CD4-positive, alpha-beta memory T cell (primary cell): ENCODE data around the gene ZSCAN30. TPM values are rescaled to one million over a fixed set of nuclear protein-coding genes. Genes with fewer than 3 reads are reported as not detected.

Source experiments
- CTCF ChIA-PET: fragments of 350-600 bp; sonication (Branson Sonifier 250); formaldehyde crosslinking; loops from one replicate; lab custom pipeline; 2021; ENCODE audit warnings: inconsistent platforms; ENCODE audit not compliant: partially characterized antibody; lab: Charles Lee
- POLR2A ChIA-PET: fragments of 350-600 bp; sonication (Branson Sonifier 250); formaldehyde crosslinking; loops from one replicate; lab custom pipeline; 2021; ENCODE audit not compliant: partially characterized antibody; lab: Charles Lee
- DNase-seq, 5 donors: peaks; one replicate each; pipeline versions ENCODE4 v3.0.0 to v3.0.0-alpha.2; 2020 to 2022; ENCODE audit warnings: mixed read lengths in 1 of 5
- H3K27ac ChIP-seq: one replicate; pipeline ENCODE4 v1.7.0; 2013; ENCODE audit warnings: low read depth, low read length
- H3K27me3 ChIP-seq: 2 replicates; pipeline ENCODE4 v1.7.0; 2013; ENCODE audit warnings: mild to moderate bottlenecking, low read length, moderate library complexity; ENCODE audit not compliant: insufficient read depth
- H3K36me3 ChIP-seq: 2 replicates; pipeline ENCODE4 v1.7.0; 2013; ENCODE audit warnings: mild to moderate bottlenecking, low read length, moderate library complexity; ENCODE audit not compliant: insufficient read depth
- H3K4me1 ChIP-seq: 2 replicates; pipeline ENCODE4 v1.7.0; 2013; ENCODE audit warnings: mild to moderate bottlenecking, low read length, moderate library complexity; ENCODE audit not compliant: insufficient read depth
- H3K4me3 ChIP-seq, 2 donors: one replicate each; pipeline ENCODE4 v1.7.0; 2013; ENCODE audit warnings: low read length in 2 of 2, mild to moderate bottlenecking in 1 of 2
- H3K9me3 ChIP-seq, 2 donors: one replicate each; pipeline ENCODE4 v1.7.0; 2013; ENCODE audit warnings: low read length in 2 of 2, control low read depth in 1 of 2; ENCODE audit not compliant: control insufficient read depth in 1 of 2
- H3K27ac Mint-ChIP-seq, 7 donors: one replicate each; pipeline ENCODE4 v1.8.0; 2020 to 2021; ENCODE audit warnings: mixed read lengths in 7 of 7, mild to moderate bottlenecking in 6 of 7, inconsistent platforms in 3 of 7, moderate library complexity in 3 of 7
- H3K27me3 Mint-ChIP-seq, 2 donors: one replicate each; pipeline ENCODE4 v1.8.0; 2020 to 2021; ENCODE audit warnings: mixed read lengths in 2 of 2
- H3K36me3 Mint-ChIP-seq, 2 donors: one replicate each; pipeline ENCODE4 v1.8.0; 2020 to 2021; ENCODE audit warnings: mixed read lengths in 2 of 2, inconsistent platforms in 1 of 2, mild to moderate bottlenecking in 1 of 2
- H3K4me1 Mint-ChIP-seq, 4 donors: one replicate each; pipeline ENCODE4 v1.8.0; 2020 to 2021; ENCODE audit warnings: mixed read lengths in 4 of 4, mild to moderate bottlenecking in 1 of 4
- H3K4me3 Mint-ChIP-seq, 8 donors: one replicate each; pipeline ENCODE4 v1.8.0; 2020 to 2021; ENCODE audit warnings: mixed read lengths in 8 of 8, mild to moderate bottlenecking in 7 of 8, moderate library complexity in 6 of 8, inconsistent platforms in 3 of 8
- H3K9me3 Mint-ChIP-seq, 8 donors: one replicate each; pipeline ENCODE4 v1.8.0; 2020 to 2021; ENCODE audit warnings: mixed read lengths in 8 of 8, mild to moderate bottlenecking in 5 of 8, inconsistent platforms in 3 of 8, moderate library complexity in 1 of 8
- intact Hi-C: fragments of 100-400 bp; cut with micrococcal nuclease; formaldehyde crosslinking; loops from one replicate; pipeline ENCODE4 v1.15.1; 2023
- polyA plus RNA-seq, 2 donors: library from polyadenylated mRNA; unstranded; fragments of 300-500 nt; fragmentation: Illumina TruSeq; gene quantifications; one replicate each; pipeline ENCODE4 v1.2.3, GENCODE V29; 2021
- total RNA-seq, 2 experiments: library from RNA; stranded (reverse); gene quantifications; one replicate each; pipeline ENCODE4 v1.2.3, GENCODE V29; 2021

Gene ZSCAN30
- total and polyA plus RNA-seq, 4 experiments from 2014 or later = 2.6 to 18.4 (median 11.3) TPM

- Mint-ChIP-seq H3K36me3 (peaks cover 0 to 5% of the 10 kb centered on the region in 2 donors), H3K27ac (peak overlapping the region; percentile 43 to 98 (median 86)), H3K9me3 (peaks cover 0 to 3% (median 0%) of the 10 kb centered on the region in 8 donors), H3K4me3 (peak overlapping the region; percentile 93 to 99 (median 96)), H3K4me1 (peaks cover 17 to 30% (median 25%) of the 10 kb centered on the region in 4 donors), H3K27me3 (no peaks in the 10 kb centered on the region)
- H3K9me3 ChIP-seq = no peaks in the 10 kb centered on the region
- intact Hi-C loops = loop anchor here (1.0 kb wide), 3 partner anchors 22 to 76 kb away; partner anchors contain the start of genes ZNF24 and ZSCAN30
- no peaks in the 10 kb centered on the region for H3K36me3 ChIP-seq
- peak overlapping the region; percentile 24 to 71 for H3K4me3 ChIP-seq
- ChIA-PET CTCF (interaction anchor here (0.7 to 5.0 kb wide), 6 partner anchors 21 to 241 kb away, joined by 3 to 21 read pairs (median 5); partner anchors contain the start of genes ZNF397 and ZSCAN30), POLR2A (interaction anchor here (1.0 to 4.2 kb wide), 9 partner anchors 14 to 314 kb away, joined by 5 to 59 read pairs (median 8); partner anchors contain the start of genes INO80C, ZNF24, ZNF396 and ZNF397)
- no peaks in the 10 kb centered on the region for H3K27me3 ChIP-seq
- peaks cover 10% of the 10 kb centered on the region for H3K4me1 ChIP-seq
- H3K27ac ChIP-seq = no peak overlapping the region
- DNase-seq = peak in 3 of 5 donors; percentile 5 to 42 (median 17)
Measured at GRCh38 chr18:35267809-35268208, 22.2 kb downstream of the ZSCAN30 start.

- Mint-ChIP-seq H3K27ac (peak overlapping the region; percentile 83 to 98 (median 96)), H3K4me1 (peaks cover 17 to 30% (median 25%) of the 10 kb centered on the region in 4 donors), H3K9me3 (peaks cover 0 to 3% (median 0%) of the 10 kb centered on the region in 8 donors), H3K27me3 (no peaks in the 10 kb centered on the region), H3K36me3 (peaks cover 0 to 8% of the 10 kb centered on the region in 2 donors), H3K4me3 (peak overlapping the region; percentile 93 to 99 (median 96))
- Histone ChIP-seq H3K36me3 (no peaks in the 10 kb centered on the region), H3K27ac (peak overlapping the region; percentile 62), H3K27me3 (no peaks in the 10 kb centered on the region), H3K9me3 (no peaks in the 10 kb centered on the region), H3K4me1 (peaks cover 10% of the 10 kb centered on the region), H3K4me3 (peak overlapping the region; percentile 23 to 78)
- peak; percentile 49 to 69 (median 51) for DNase-seq
- ChIA-PET CTCF (interaction anchor here (1.2 to 5.0 kb wide), 6 partner anchors 22 to 240 kb away, joined by 3 to 21 read pairs (median 5); partner anchors contain the start of genes INO80C, ZNF397 and ZSCAN30), POLR2A (interaction anchor here (0.6 to 4.2 kb wide), 14 partner anchors 10 to 696 kb away, joined by 3 to 59 read pairs (median 6); partner anchors contain the start of genes INO80C, ZNF24, ZNF396 and ZNF397)
- intact Hi-C loops = loop anchor here (1.0 kb wide), 3 partner anchors 23 to 77 kb away; partner anchors contain the start of genes ZNF24 and ZSCAN30
Measured at GRCh38 chr18:35267161-35267651, 22.8 kb downstream of the ZSCAN30 start.

GRCh38 chr18:35264409-35264808 is 25.6 kb downstream of the ZSCAN30 start:
- H3K9me3 Mint-ChIP-seq = peaks cover 0 to 3% (median 0%) of the 10 kb centered on the region in 8 donors
- peaks cover 2 to 19% of the 10 kb centered on the region in 2 donors for H3K36me3 Mint-ChIP-seq
- no peak overlapping the region for H3K4me3 ChIP-seq
- H3K4me3 Mint-ChIP-seq = no peak overlapping the region
- DNase-seq = no peak
- intact Hi-C loops = no loop called here
- H3K27ac Mint-ChIP-seq = peak overlapping the region in 3 of 7 donors; percentile 31 to 66 (median 31)
- no peaks in the 10 kb centered on the region for H3K36me3 ChIP-seq
- no peaks in the 10 kb centered on the region for H3K27me3 ChIP-seq
- H3K4me1 ChIP-seq = peaks cover 10% of the 10 kb centered on the region
- no peak overlapping the region for H3K27ac ChIP-seq
- ChIA-PET POLR2A (interaction anchor here (1.1 kb wide), 1 partner anchor 80 kb away, joined by 4 read pairs; the partner anchor contains the start of gene ZNF24), CTCF (interaction anchor here (5.0 kb wide), 1 partner anchor 33 kb away, joined by 21 read pairs; no protein-coding TSS in a partner anchor)
- H3K27me3 Mint-ChIP-seq = no peaks in the 10 kb centered on the region
- H3K4me1 Mint-ChIP-seq = peaks cover 17 to 30% (median 25%) of the 10 kb centered on the region in 4 donors
- H3K9me3 ChIP-seq = no peaks in the 10 kb centered on the region

- Histone ChIP-seq H3K9me3 (peaks cover 0 to 4% of the 10 kb centered on the region in 2 donors), H3K4me3 (no peak overlapping the region), H3K4me1 (no peaks in the 10 kb centered on the region), H3K27ac (no peak overlapping the region), H3K36me3 (no peaks in the 10 kb centered on the region), H3K27me3 (no peaks in the 10 kb centered on the region)
- ChIA-PET POLR2A (no interaction called here), CTCF (no interaction called here)
- Mint-ChIP-seq H3K4me1 (no peaks in the 10 kb centered on the region), H3K9me3 (peaks cover 0 to 28% (median 18%) of the 10 kb centered on the region in 8 donors), H3K27me3 (no peaks in the 10 kb centered on the region), H3K4me3 (no peak overlapping the region), H3K27ac (peak overlapping the region in 1 of 7 donors; percentile 36), H3K36me3 (peaks cover 47 to 59% of the 10 kb centered on the region in 2 donors)
- DNase-seq = no peak
- intact Hi-C loops = no loop called here
Measured at GRCh38 chr18:35256947-35257346, 33.1 kb downstream of the ZSCAN30 start.

- peaks cover 61 to 78% of the 10 kb centered on the region in 2 donors for H3K36me3 Mint-ChIP-seq
Measured at GRCh38 chr18:35253655-35254287, 36.3 kb downstream of the ZSCAN30 start.

GRCh38 chr18:35252466-35252865 is 37.6 kb downstream of the ZSCAN30 start:
- H3K9me3 Mint-ChIP-seq = peaks cover 0 to 28% (median 19%) of the 10 kb centered on the region in 8 donors
- CTCF ChIA-PET = no interaction called here
- peaks cover 12% of the 10 kb centered on the region for H3K36me3 ChIP-seq
- POLR2A ChIA-PET = no interaction called here
- H3K27me3 Mint-ChIP-seq = no peaks in the 10 kb centered on the region
- H3K27ac ChIP-seq = no peak overlapping the region
- H3K4me1 Mint-ChIP-seq = no peaks in the 10 kb centered on the region
- intact Hi-C loops = no loop called here
- H3K27ac Mint-ChIP-seq = no peak overlapping the region
- H3K4me1 ChIP-seq = no peaks in the 10 kb centered on the region
- peaks cover 64 to 79% of the 10 kb centered on the region in 2 donors for H3K36me3 Mint-ChIP-seq
- H3K4me3 ChIP-seq = no peak overlapping the region
- no peak for DNase-seq
- peaks cover 0 to 4% of the 10 kb centered on the region in 2 donors for H3K9me3 ChIP-seq
- H3K4me3 Mint-ChIP-seq = no peak overlapping the region
- H3K27me3 ChIP-seq = no peaks in the 10 kb centered on the region

More at GRCh38 chr18:35253655-35254287, 36.3 kb downstream of the ZSCAN30 start:
- Mint-ChIP-seq H3K4me1 (no peaks in the 10 kb centered on the region), H3K4me3 (no peak overlapping the region), H3K27ac (peak overlapping the region in 1 of 7 donors; percentile 22), H3K9me3 (peaks cover 0 to 28% (median 18%) of the 10 kb centered on the region in 8 donors), H3K27me3 (no peaks in the 10 kb centered on the region)
- intact Hi-C loops = no loop called here
- Histone ChIP-seq H3K36me3 (peaks cover 7% of the 10 kb centered on the region), H3K4me3 (no peak overlapping the region), H3K27me3 (no peaks in the 10 kb centered on the region), H3K4me1 (no peaks in the 10 kb centered on the region), H3K9me3 (peaks cover 0 to 4% of the 10 kb centered on the region in 2 donors), H3K27ac (no peak overlapping the region)
- DNase-seq = no peak
- ChIA-PET CTCF (no interaction called here), POLR2A (interaction anchor here (0.7 to 1.3 kb wide), 2 partner anchors 12 to 14 kb away, joined by 3 to 5 read pairs; no protein-coding TSS in a partner anchor)
